IPS DF 4.7 (cell line): ENCODE measurements around the gene PLB1.

ENCODE experiments used
- DNase-seq: peaks from one replicate; pipeline ENCODE4 v3.0.0-alpha.2; 2013; ENCODE audit warnings: low spot score; ENCODE audit errors: extremely low read depth

Gene PLB1

GRCh38 chr2:28623582-28624405 is 127.9 kb downstream of the PLB1 start:
- DNase-seq = no peak

GRCh38 chr2:28624436-28624792 is 128.6 kb downstream of the PLB1 start:
- DNase-seq = no peak

GRCh38 chr2:28624793-28625701 is 129.2 kb downstream of the PLB1 start:
- DNase-seq = no peak

GRCh38 chr2:28626376-28626775 is 130.5 kb downstream of the PLB1 start:
- DNase-seq = no peak

- DNase-seq = no peak
Observed at GRCh38 chr2:28626891-28627421, 131.1 kb downstream of the PLB1 start.

GRCh38 chr2:28627722-28628480 is 132.0 kb downstream of the PLB1 start:
- no peak for DNase-seq

- DNase-seq = no peak
Observed at GRCh38 chr2:28628506-28628905, 132.6 kb downstream of the PLB1 start.

- DNase-seq = no peak
Observed at GRCh38 chr2:28628987-28629386, 133.1 kb downstream of the PLB1 start.

GRCh38 chr2:28629910-28630309 is 134.1 kb downstream of the PLB1 start:
- no peak for DNase-seq

GRCh38 chr2:28630341-28630740 is 134.5 kb downstream of the PLB1 start:
- DNase-seq = no peak

GRCh38 chr2:28631514-28632206 is 135.8 kb downstream of the PLB1 start:
- no peak for DNase-seq

GRCh38 chr2:28632791-28633190 is 136.9 kb downstream of the PLB1 start:
- no peak for DNase-seq

GRCh38 chr2:28633204-28633603 is 137.3 kb downstream of the PLB1 start:
- DNase-seq = no peak

GRCh38 chr2:28633746-28634145 is 137.9 kb downstream of the PLB1 start:
- no peak for DNase-seq

- no peak for DNase-seq
Observed at GRCh38 chr2:28635191-28635611, 139.3 kb downstream of the PLB1 start.

GRCh38 chr2:28636491-28636890 is 140.6 kb downstream of the PLB1 start:
- DNase-seq = no peak

- no peak for DNase-seq
Observed at GRCh38 chr2:28637066-28638047, 141.5 kb downstream of the PLB1 start.

- no peak for DNase-seq
Observed at GRCh38 chr2:28638102-28638501, 142.2 kb downstream of the PLB1 start.

- no peak for DNase-seq
Observed at GRCh38 chr2:28639092-28639691, 143.3 kb downstream of the PLB1 start.
